H1 (cell line): ENCODE data around the gene ANGPTL2. TPM values are rescaled to one million over a fixed set of nuclear protein-coding genes. Genes with fewer than 3 reads are reported as not detected.

Source experiments
- KDM5A ChIP-seq: fragments of 200-600 bp; IDR thresholded peaks from 2 replicates; pipeline ENCODE4 v1.7.1; 2012; ENCODE audit warnings: mild to moderate bottlenecking, low read length, inconsistent platforms, mixed read lengths
- SP2 ChIP-seq: IDR thresholded peaks from 2 replicates; pipeline ENCODE4 v1.6.1; 2012; ENCODE audit warnings: mild to moderate bottlenecking, low read length, inconsistent platforms
- SUZ12 ChIP-seq: fragments of 200-600 bp; sonication (generic); IDR thresholded peaks from 2 replicates; pipeline ENCODE4 v1.6.1; 2012; ENCODE audit warnings: mild to moderate bottlenecking, inconsistent platforms, low read length, moderate library complexity, mixed read lengths
- polyA plus RNA-seq, 7 experiments: library from polyadenylated mRNA; depleted of rRNA in 3 of 7; stranded (reverse) in 5 of 7; unstranded in 2 of 7; fragments of >200 nt in 5 of 7; fragments of 200-250 nt in 2 of 7; gene quantifications; 1 replicate in 5 of 7; 2 replicates in 1 of 7; 4 replicates in 1 of 7; pipeline versions ENCODE4 v1.2.1 to v1.2.3, GENCODE V29; 2011 to 2013; ENCODE audit warnings: missing spikeins in 2 of 7, mixed read lengths in 2 of 7
- total RNA-seq: library from RNA; stranded (reverse); fragmentation: NEBNext Ultra II Directional; extraction: Animal tissue kit (Norgen Biotek cat#: 25700); gene quantifications from 2 replicates; pipeline ENCODE4 v1.2.1, GENCODE V29; 2021
- TF ChIP-seq, protein P1 (sequence below): IDR thresholded peaks from 2 replicates; pipeline ENCODE4 v1.6.1; 2012; ENCODE audit warnings: low read length, inconsistent platforms

ANGPTL2 gene
- total and polyA plus RNA-seq, 2 of the 8 experiments (the other 6 are each of a cell fraction or from before 2014, with no cell fraction given): 9.0 to 10.6 TPM

DNA sequence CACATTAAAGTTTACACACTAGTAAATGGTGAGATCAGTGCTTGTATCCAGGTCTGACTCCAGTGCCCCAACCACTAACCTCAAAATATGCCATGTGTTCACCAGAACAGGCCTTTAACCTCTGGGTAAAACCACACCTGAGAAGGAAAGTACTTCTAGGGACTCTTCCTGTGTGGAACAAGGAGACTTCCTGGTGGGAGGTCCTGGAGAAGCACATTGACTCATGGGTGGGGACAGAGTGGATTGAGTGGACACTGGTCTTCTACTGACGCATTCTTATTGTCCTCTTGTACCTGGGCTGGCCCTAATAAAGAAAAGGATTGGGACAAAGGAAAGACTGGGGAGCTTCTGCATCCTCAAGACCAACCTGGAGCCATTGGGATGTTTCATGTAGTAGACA lies 43.4 kb downstream of the ANGPTL2 start (continued):
- TF ChIP-seq, protein P1, sequence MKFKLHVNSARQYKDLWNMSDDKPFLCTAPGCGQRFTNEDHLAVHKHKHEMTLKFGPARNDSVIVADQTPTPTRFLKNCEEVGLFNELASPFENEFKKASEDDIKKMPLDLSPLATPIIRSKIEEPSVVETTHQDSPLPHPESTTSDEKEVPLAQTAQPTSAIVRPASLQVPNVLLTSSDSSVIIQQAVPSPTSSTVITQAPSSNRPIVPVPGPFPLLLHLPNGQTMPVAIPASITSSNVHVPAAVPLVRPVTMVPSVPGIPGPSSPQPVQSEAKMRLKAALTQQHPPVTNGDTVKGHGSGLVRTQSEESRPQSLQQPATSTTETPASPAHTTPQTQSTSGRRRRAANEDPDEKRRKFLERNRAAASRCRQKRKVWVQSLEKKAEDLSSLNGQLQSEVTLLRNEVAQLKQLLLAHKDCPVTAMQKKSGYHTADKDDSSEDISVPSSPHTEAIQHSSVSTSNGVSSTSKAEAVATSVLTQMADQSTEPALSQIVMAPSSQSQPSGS: no peak
- TF ChIP-seq SUZ12 (no peak), KDM5A (no peak), SP2 (no peak)
